IMR-90 (cell line): ENCODE data around the gene TJP1. TPM values are rescaled to one million over a fixed set of nuclear protein-coding genes. Genes with fewer than 3 reads are reported as not detected.

Source experiments
- ATAC-seq: fragments of 200-7000 bp; cut with Tn5 transposase; 2 replicates; pipeline ENCODE4 v1.9.1; 2020; ENCODE audit warnings: low read depth, mild to moderate bottlenecking, moderate library complexity
- BruUV-seq: library from RNA; stranded (reverse); fragments of 400-500 nt; replicated peaks from 2 replicates; lab custom pipeline; 2021; lab: Mats Ljungman, UMichigan
- CTCF ChIA-PET: fragments of 300-600 bp; formaldehyde crosslinking; extraction: SDS; loops from one replicate; lab custom pipeline; 2021; ENCODE audit warnings: antibody characterized with exemption; lab: Yijun Ruan, JAX
- POLR2A ChIA-PET: fragments of 300-600 bp; sonication (Branson Sonifier 250); formaldehyde crosslinking; loops from one replicate; lab custom pipeline; 2022; ENCODE audit warnings: antibody characterized with exemption; ENCODE audit not compliant: unreplicated experiment; lab: Charles Lee
- DNase-seq: peaks from one replicate; pipeline ENCODE4 v3.0.0; 2013
- H2AFZ ChIP-seq: replicated peaks from 2 replicates; pipeline ENCODE3; 2013; ENCODE audit warnings: low read length, mild to moderate bottlenecking; ENCODE audit not compliant: poor library complexity
- H2AK5ac ChIP-seq: 2 replicates; pipeline ENCODE4 v1.6.1; 2013; ENCODE audit warnings: low read depth, low read length, inconsistent platforms
- H2AK9ac ChIP-seq: replicated peaks from 2 replicates; pipeline ENCODE3; 2013; ENCODE audit warnings: mild to moderate bottlenecking, low read depth, low read length, moderate library complexity; ENCODE audit not compliant: poor library complexity
- H2BK120ac ChIP-seq: 2 replicates; pipeline ENCODE4 v1.6.1; 2013; ENCODE audit warnings: low read depth, low read length, inconsistent platforms
- H2BK15ac ChIP-seq: 3 replicates; pipeline ENCODE4 v1.6.1; 2013; ENCODE audit warnings: low read depth, low read length, inconsistent platforms
- H2BK20ac ChIP-seq: 2 replicates; pipeline ENCODE4 v1.6.1; 2013; ENCODE audit warnings: low read depth, mild to moderate bottlenecking, inconsistent platforms, low read length, moderate library complexity
- H2BK5ac ChIP-seq: 2 replicates; pipeline ENCODE4 v1.6.1; 2013; ENCODE audit warnings: mild to moderate bottlenecking, low read depth, low read length, inconsistent platforms; ENCODE audit not compliant: poor library complexity, severe bottlenecking
- H3K14ac ChIP-seq: replicated peaks from 2 replicates; pipeline ENCODE4 v1.6.1; 2013; ENCODE audit warnings: low read depth, low read length, inconsistent platforms
- H3K18ac ChIP-seq: 2 replicates; pipeline ENCODE4 v1.6.1; 2013; ENCODE audit warnings: low read depth, low read length, control low read depth
- H3K23ac ChIP-seq: 2 replicates; pipeline ENCODE4 v1.6.1; 2013; ENCODE audit warnings: low read depth, low read length, inconsistent platforms
- H3K27ac ChIP-seq: 2 replicates; pipeline ENCODE4 v1.5.1; 2013; ENCODE audit warnings: mild to moderate bottlenecking, control low read depth, low read length; ENCODE audit not compliant: insufficient read depth
- H3K27me3 ChIP-seq: 2 replicates; pipeline ENCODE4 v1.6.1; 2013; ENCODE audit warnings: low read length; ENCODE audit not compliant: control insufficient read depth, insufficient read depth
- H3K36me3 ChIP-seq: 2 replicates; pipeline ENCODE4 v1.6.1; 2013; ENCODE audit warnings: low read length, mixed read lengths; ENCODE audit not compliant: control insufficient read depth, insufficient read depth
- H3K4ac ChIP-seq: 2 replicates; pipeline ENCODE4 v1.6.1; 2013; ENCODE audit warnings: low read depth, low read length, inconsistent platforms
- H3K4me1 ChIP-seq: 2 replicates; pipeline ENCODE4 v1.6.1; 2013; ENCODE audit warnings: low read length, mixed read lengths; ENCODE audit not compliant: control insufficient read depth, insufficient read depth
- H3K4me2 ChIP-seq: 2 replicates; pipeline ENCODE4 v1.6.1; 2013; ENCODE audit warnings: low read depth, mild to moderate bottlenecking, control low read depth, low read length, moderate library complexity
- H3K4me3 ChIP-seq: 2 replicates; pipeline ENCODE4 v1.5.1; 2013; ENCODE audit warnings: low read depth, mild to moderate bottlenecking, control low read depth, low read length, moderate library complexity; ENCODE audit not compliant: insufficient read depth
- H3K56ac ChIP-seq: 2 replicates; pipeline ENCODE4 v1.6.1; 2013; ENCODE audit warnings: low read length, inconsistent platforms; ENCODE audit not compliant: insufficient read depth; ENCODE audit errors: extremely low read depth
- H3K79me1 ChIP-seq, 2 experiments: 2 replicates each; pipeline ENCODE4 v1.6.1; 2013; ENCODE audit warnings: low read length in 2 of 2, inconsistent platforms in 1 of 2, low read depth in 1 of 2
- H3K9ac ChIP-seq: 2 replicates; pipeline ENCODE4 v1.6.1; 2013; ENCODE audit warnings: low read depth, low read length, control low read depth
- H3K9me1 ChIP-seq: 2 replicates; pipeline ENCODE4 v1.6.1; 2013; ENCODE audit warnings: low read length, inconsistent platforms; ENCODE audit not compliant: insufficient read depth
- H3K9me3 ChIP-seq: 2 replicates; pipeline ENCODE4 v1.6.1; 2013; ENCODE audit warnings: low read length; ENCODE audit not compliant: control insufficient read depth, insufficient read depth
- H4K20me1 ChIP-seq: 2 replicates; pipeline ENCODE4 v1.6.1; 2013; ENCODE audit warnings: low read length, inconsistent platforms; ENCODE audit not compliant: insufficient read depth
- H4K5ac ChIP-seq: 2 replicates; pipeline ENCODE4 v1.6.1; 2013; ENCODE audit warnings: mild to moderate bottlenecking, low read depth, low read length, control low read depth
- H4K8ac ChIP-seq, 2 experiments: 2 replicates each; pipeline ENCODE4 v1.6.1; 2013; ENCODE audit warnings: low read depth in 2 of 2, low read length in 2 of 2, control low read depth in 1 of 2, inconsistent platforms in 1 of 2
- H4K91ac ChIP-seq: 2 replicates; pipeline ENCODE4 v1.6.1; 2013; ENCODE audit warnings: low read depth, low read length, inconsistent platforms; ENCODE audit not compliant: insufficient read depth
- BHLHE40 ChIP-seq: fragments of 150-350 bp; IDR thresholded peaks from 2 replicates; pipeline ENCODE4 v1.6.1; 2016; ENCODE audit warnings: mild to moderate bottlenecking, low read depth, low read length
- CEBPB ChIP-seq: IDR thresholded peaks from 2 replicates; pipeline ENCODE4 v1.6.1; 2012; ENCODE audit warnings: low read depth, low read length, improper control_type of control experiment
- CHD1 ChIP-seq: IDR thresholded peaks from 2 replicates; pipeline ENCODE4 v1.6.1; 2012; ENCODE audit warnings: low read depth, low read length, improper control_type of control experiment
- CTCF ChIP-seq: conservative IDR thresholded peaks from 2 replicates; pipeline ENCODE4 v1.5.1; 2012; ENCODE audit warnings: mild to moderate bottlenecking, low read depth, low read length, improper control_type of control experiment
- ELK1 ChIP-seq: fragments of 150-350 bp; IDR thresholded peaks from 2 replicates; pipeline ENCODE4 v1.6.1; 2016; ENCODE audit warnings: low read depth, mild to moderate bottlenecking, low read length, moderate library complexity, borderline replicate concordance
- MAZ ChIP-seq: IDR thresholded peaks from 2 replicates; pipeline ENCODE4 v1.6.1; 2012; ENCODE audit warnings: low read depth, mild to moderate bottlenecking, low read length, improper control_type of control experiment, moderate library complexity, borderline replicate concordance
- MXI1 ChIP-seq: IDR thresholded peaks from 2 replicates; pipeline ENCODE4 v1.6.1; 2012; ENCODE audit warnings: low read depth, mild to moderate bottlenecking, low read length, moderate library complexity, borderline replicate concordance
- POLR2A ChIP-seq: IDR thresholded peaks from 2 replicates; pipeline ENCODE4 v1.6.1; 2012; ENCODE audit warnings: mild to moderate bottlenecking, low read depth, low read length
- RAD21 ChIP-seq: IDR thresholded peaks from 2 replicates; pipeline ENCODE4 v1.6.1; 2012; ENCODE audit warnings: low read length, improper control_type of control experiment
- RCOR1 ChIP-seq: IDR thresholded peaks from 2 replicates; pipeline ENCODE4 v1.6.1; 2012; ENCODE audit warnings: mild to moderate bottlenecking, low read length, improper control_type of control experiment; ENCODE audit not compliant: insufficient replicate concordance
- RFX5 ChIP-seq: IDR thresholded peaks from 2 replicates; pipeline ENCODE4 v1.8.0; 2012; ENCODE audit warnings: low read depth, mild to moderate bottlenecking, low read length, moderate library complexity
- USF2 ChIP-seq: fragments of 150-350 bp; IDR thresholded peaks from 2 replicates; pipeline ENCODE4 v1.6.1; 2017; ENCODE audit warnings: mild to moderate bottlenecking, antibody characterized with exemption, low read length, low read depth
- WGBS, 2 experiments: methylation state at CpG; one replicate each; pipeline versions ENCODE4 v1.1.5 to v1.1.7; 2013; ENCODE audit warnings: missing lambda C conversion rate in 2 of 2; ENCODE audit not compliant: insufficient read length in 1 of 2; ENCODE audit errors: extremely low coverage in 2 of 2; 5-methylcytosine and 5-hydroxymethylcytosine counted together
- dilution Hi-C: fragments of 300-500 bp; cut with HindIII; formaldehyde crosslinking; loops from one replicate; pipeline ENCODE4 v1.14.3; 2018; ENCODE audit warnings: low sequenced_read_pairs; ENCODE audit not compliant: unreplicated experiment
- in situ Hi-C: fragments of 300-500 bp; cut with MboI; formaldehyde crosslinking; loops from 3 replicates; pipeline ENCODE4 v1.14.3; 2019; ENCODE audit warnings: low sequenced_read_pairs, inconsistent platforms, mixed read lengths
- intact Hi-C: fragments of 100-400 bp; cut with micrococcal nuclease; formaldehyde crosslinking; loops from 2 replicates; pipeline ENCODE4 v1.10.0; 2022
- polyA plus RNA-seq, 3 experiments: library from polyadenylated mRNA; depleted of rRNA; stranded (reverse); fragments of >200 nt; gene quantifications; 2 replicates each; pipeline ENCODE4 v1.2.3, GENCODE V29; 2012; ENCODE audit warnings: low replicate concordance in 1 of 3
- total RNA-seq: library from RNA; depleted of rRNA; stranded (reverse); fragments of >200 nt; gene quantifications from 2 replicates; pipeline ENCODE4 v1.2.3, GENCODE V29; 2012

TJP1 gene
- total and polyA plus RNA-seq, 2 of the 4 experiments (the other 2 are of a cell fraction) = 42.2 to 43.4 TPM

- Histone ChIP-seq H2BK5ac (no peak overlapping the region), H3K4me1 (peaks cover 5% of the 10 kb centered on the region; the same call in 1 of the 2 replicates), H2BK15ac (no peak overlapping the region), H2BK20ac (no peak overlapping the region), H3K79me1 (peaks cover 20 to 67% of the 10 kb centered on the region in 2 experiments), H4K20me1 (peaks cover 28% of the 10 kb centered on the region), H2AK9ac (no peak overlapping the region), H3K4me2 (peak overlapping the region; percentile 43; the same call in 1 of the 2 replicates), H3K56ac (no peak overlapping the region), H3K4me3 (no peak overlapping the region), H3K23ac (peak overlapping the region; percentile 56; the same call in 1 of the 2 replicates), H4K5ac (no peak overlapping the region), H4K8ac (peak overlapping the region in 1 of 2 experiments; percentile 68; a peak in 1 of 4 replicates), H3K9ac (no peak overlapping the region), H2AK5ac (no peak overlapping the region), H3K14ac (0 out of 2 replicates have a peak overlapping the region, but pooled peaks have one; percentile 76), H3K9me3 (no peaks in the 10 kb centered on the region), H3K9me1 (peaks cover 18% of the 10 kb centered on the region), H2AFZ (no peak overlapping the region), H4K91ac (no peak overlapping the region), H3K27me3 (no peaks in the 10 kb centered on the region), H3K4ac (peak overlapping the region; percentile 56; the same call in 1 of the 2 replicates), H3K18ac (no peak overlapping the region), H3K27ac (no peak overlapping the region), H2BK120ac (no peak overlapping the region), H3K36me3 (peaks cover 8% of the 10 kb centered on the region)
- DNase-seq (no peak), ATAC-seq (no peak)
- ChIA-PET POLR2A (no interaction called here), CTCF (interaction anchor here (1.0 kb wide), 1 partner anchor 12 kb away, joined by 3 read pairs; no protein-coding TSS in a partner anchor)
- intact Hi-C loops (no loop called here), in situ Hi-C loops (no loop called here), dilution Hi-C loops (no loop called here)
- no peak for TF ChIP-seq RCOR1
- TF ChIP-seq CEBPB = no peak
- no peak for TF ChIP-seq BHLHE40
- TF ChIP-seq USF2 = no peak
- TF ChIP-seq RFX5 = no peak
- no peak for TF ChIP-seq RAD21
- no peak for TF ChIP-seq CHD1
- TF ChIP-seq CTCF = no peak
- TF ChIP-seq ELK1 = no peak
- TF ChIP-seq POLR2A = no peak
- no peak for TF ChIP-seq MXI1
- TF ChIP-seq MAZ = no peak
- no CpG with 5 or more reads among the region's 1 CpG for WGBS, 2 experiments
- BruUV-seq = no TSS peak
These were observed 48.5 kb downstream of the TJP1 start for GRCh38 chr15:29773816-29774215.
